HG03196 (cell line): ENCODE measurements around the gene SELP.

ENCODE experiments used
- ATAC-seq: cut with Tn5 transposase; IDR thresholded peaks from one replicate; pipeline ENCODE4 v1.9.1; 2021; ENCODE audit not compliant: unreplicated experiment

SELP gene

GRCh38 chr1:169577981-169578738, 51.8 kb downstream of the SELP start:
- ATAC-seq = no peak

- no peak for ATAC-seq
Observed at GRCh38 chr1:169576935-169577331, 53.0 kb downstream of the SELP start.

- no peak for ATAC-seq
Observed at GRCh38 chr1:169576241-169576934, 53.5 kb downstream of the SELP start.

GRCh38 chr1:169574336-169574735, 55.6 kb downstream of the SELP start:
- no peak for ATAC-seq

GRCh38 chr1:169572187-169572586, 57.7 kb downstream of the SELP start:
- ATAC-seq = no peak

GRCh38 chr1:169571450-169571849, 58.5 kb downstream of the SELP start:
- no peak for ATAC-seq

GRCh38 chr1:169570172-169570574, 59.8 kb downstream of the SELP start:
- no peak for ATAC-seq

GRCh38 chr1:169568497-169568896, 61.4 kb downstream of the SELP start:
- ATAC-seq = no peak

GRCh38 chr1:169565335-169566271, 64.3 kb downstream of the SELP start:
- ATAC-seq = no peak

GRCh38 chr1:169563650-169564049, 66.3 kb downstream of the SELP start:
- no peak for ATAC-seq

- no peak for ATAC-seq
Observed at GRCh38 chr1:169563019-169563615, 66.8 kb downstream of the SELP start.

GRCh38 chr1:169561692-169562091, 68.2 kb downstream of the SELP start:
- no peak for ATAC-seq

- no peak for ATAC-seq
Observed at GRCh38 chr1:169557131-169557530, 72.8 kb downstream of the SELP start.

GRCh38 chr1:169550294-169550693, 79.6 kb downstream of the SELP start:
- ATAC-seq = no peak

- ATAC-seq = no peak
Observed at GRCh38 chr1:169548282-169548681, 81.6 kb downstream of the SELP start.

GRCh38 chr1:169546087-169546995, 83.6 kb downstream of the SELP start:
- no peak for ATAC-seq

- ATAC-seq = no peak
Observed at GRCh38 chr1:169545472-169545871, 84.5 kb downstream of the SELP start.

GRCh38 chr1:169538998-169539871, 90.7 kb downstream of the SELP start:
- no peak for ATAC-seq
